Psoas muscle (tissue), 8 donors: ENCODE data around the gene MRRF. TPM values are rescaled to one million over a fixed set of nuclear protein-coding genes. Genes with fewer than 3 reads are reported as not detected.

ENCODE experiments used
- ATAC-seq, 4 donors: fragments of 200-7000 bp; cut with Tn5 transposase; one replicate each; pipeline ENCODE4 v1.9.1; 2020; ENCODE audit warnings: moderate library complexity in 3 of 4, mild to moderate bottlenecking in 2 of 4
- DNase-seq, 2 donors: peaks; one replicate each; pipeline ENCODE4 v3.0.0-alpha.2; 2020
- H3K27ac ChIP-seq: fragments of 200-600 bp; one replicate; pipeline ENCODE4 v1.8.0; 2022
- H3K27me3 ChIP-seq, 3 donors: fragments of 200-600 bp in 1 of 3; one replicate each; pipeline versions ENCODE4 v1.6.1 to v1.8.0; 2013 to 2022; ENCODE audit warnings: low read length in 2 of 3, mild to moderate bottlenecking in 2 of 3, moderate library complexity in 1 of 3; ENCODE audit not compliant: insufficient read depth in 3 of 3
- H3K36me3 ChIP-seq, 2 donors: fragments of 200-600 bp in 1 of 2; one replicate each; pipeline versions ENCODE4 v1.6.1 to v1.8.0; 2013 to 2022; ENCODE audit warnings: low read depth in 1 of 2, mild to moderate bottlenecking in 1 of 2, moderate library complexity in 1 of 2; ENCODE audit not compliant: insufficient read depth in 1 of 2
- H3K4me1 ChIP-seq: fragments of 200-600 bp; one replicate; pipeline ENCODE4 v1.8.0; 2022
- H3K4me3 ChIP-seq: fragments of 200-600 bp; one replicate; pipeline ENCODE4 v1.8.0; 2022; ENCODE audit warnings: mild to moderate bottlenecking
- H3K9me3 ChIP-seq: fragments of 200-600 bp; one replicate; pipeline ENCODE4 v1.8.0; 2022
- WGBS, 3 donors: extraction: QIAGEN DNeasy Blood & Tissue Kit; methylation state at CpG; one replicate each; pipeline versions ENCODE4 v1.1.6 to v1.1.7; 2013; 5-methylcytosine and 5-hydroxymethylcytosine counted together
- intact Hi-C, 2 donors: fragments of 100-400 bp; cut with DNase I; formaldehyde crosslinking; loops; one replicate each; pipeline versions ENCODE4 v1.11.0 to v1.14.2; 2022
- long read RNA-seq, 2 donors: library from polyadenylated mRNA; unstranded; transcript quantifications; one replicate each; pipeline ENCODE4 v2.0.0, GENCODE V29; 2021
- polyA plus RNA-seq, 3 donors: library from polyadenylated mRNA; stranded (reverse); fragments of 200-250 nt; gene quantifications; one replicate each; pipeline ENCODE4 v1.2.3, GENCODE V29; 2013
- total RNA-seq, 4 donors: library from RNA; stranded (reverse); fragmentation: NEBNext Ultra II Directional in 2 of 4; extraction: Animal tissue kit (Norgen Biotek cat#: 25700) in 2 of 4; gene quantifications; one replicate each; pipeline versions ENCODE4 v1.2.1 to v1.2.4, GENCODE V29; 2021 to 2023
- TF ChIP-seq, protein P1 (sequence below): fragments of 200-600 bp; IDR thresholded peaks from one replicate; pipeline ENCODE4 v1.8.0; 2022; ENCODE audit warnings: antibody characterized with exemption
- donor health status: healthy with polysubstance abuse.
- donor health status: DM: no; HTN: no; CAD: no; lungs with moderate emphysema.
- donor health status: Bipolar disorder and iron deficiency.
- donor health status: healthy.
- donor health status: DM: yes; HTN: yes; CAD: no.
- donor health status: DM: no; HTN: no; CAD: no.
- donor health status: DM: no; HTN: no; CAD: no.
- donor health status: DM: yes; HTN: yes; CAD: no.

Gene MRRF, protein sequence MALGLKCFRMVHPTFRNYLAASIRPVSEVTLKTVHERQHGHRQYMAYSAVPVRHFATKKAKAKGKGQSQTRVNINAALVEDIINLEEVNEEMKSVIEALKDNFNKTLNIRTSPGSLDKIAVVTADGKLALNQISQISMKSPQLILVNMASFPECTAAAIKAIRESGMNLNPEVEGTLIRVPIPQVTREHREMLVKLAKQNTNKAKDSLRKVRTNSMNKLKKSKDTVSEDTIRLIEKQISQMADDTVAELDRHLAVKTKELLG
- 10 to 100 TPM; 23.5 to 50.9 (median 39.0) TPM for total RNA-seq
- 10 to 100 TPM; 42.6 to 61.4 (median 42.8) TPM for polyA plus RNA-seq
- long read RNA-seq, donor 1, full-length matches to known transcripts: 14 of 19 reads
- long read RNA-seq, donor 1, partial matches to known transcripts: 0 of 19 reads
- long read RNA-seq, donor 1, other reads (novel, unspliced or antisense): 5 of 19 reads
- long read RNA-seq, donor 2, full-length matches to known transcripts: 41 of 65 reads
- long read RNA-seq, donor 2, partial matches to known transcripts: 7 of 65 reads
- long read RNA-seq, donor 2, other reads (novel, unspliced or antisense): 17 of 65 reads

DNA sequence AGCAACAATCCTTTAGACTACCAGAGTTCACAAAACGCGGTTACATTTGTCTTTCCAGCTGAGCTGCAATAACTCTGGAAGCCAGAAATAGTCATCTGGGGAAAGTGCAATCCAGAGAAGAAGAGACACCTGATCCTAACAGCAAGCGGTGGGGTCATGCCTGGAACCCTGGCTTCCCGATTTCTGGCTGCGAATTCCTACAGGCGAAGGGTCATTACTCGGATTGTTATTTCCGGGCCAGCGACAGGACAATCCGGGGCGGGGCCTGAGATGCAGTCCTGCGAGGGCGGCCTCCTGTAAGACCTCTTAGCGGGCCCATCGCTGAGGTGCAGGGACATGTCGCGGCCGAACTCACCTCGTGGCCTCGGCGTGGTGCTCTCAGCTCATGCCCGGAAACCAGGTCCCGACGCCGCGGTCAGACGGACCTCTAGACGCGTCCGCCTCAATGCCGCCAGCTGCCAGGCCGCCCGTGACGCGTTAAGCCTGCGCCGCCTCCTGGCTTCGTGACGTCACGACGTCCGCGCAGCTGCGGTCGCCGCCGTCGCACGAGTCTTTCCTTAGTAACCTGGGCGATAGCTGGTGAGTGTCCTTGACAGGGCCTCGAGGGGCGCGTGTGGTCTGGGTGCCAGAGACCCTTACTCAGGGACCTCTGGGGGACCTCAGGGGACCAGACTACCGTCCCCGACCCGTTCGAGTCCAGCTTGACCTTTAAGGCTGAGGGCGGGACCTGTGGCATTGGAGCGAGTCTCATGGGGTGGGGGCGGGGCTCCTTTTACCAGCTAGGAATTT lies at the start of gene MRRF, which contains the start of gene RBM18:
MRRF (plus strand) TSS at position 523 of the 789 bp plus-strand sequence. CDS start 6,010 bp downstream, outside the sequence.
RBM18 (minus strand) TSS at position 481 of the 789 bp plus-strand sequence. CDS start 3,348 bp downstream, outside the sequence.
- TF ChIP-seq, protein P1, sequence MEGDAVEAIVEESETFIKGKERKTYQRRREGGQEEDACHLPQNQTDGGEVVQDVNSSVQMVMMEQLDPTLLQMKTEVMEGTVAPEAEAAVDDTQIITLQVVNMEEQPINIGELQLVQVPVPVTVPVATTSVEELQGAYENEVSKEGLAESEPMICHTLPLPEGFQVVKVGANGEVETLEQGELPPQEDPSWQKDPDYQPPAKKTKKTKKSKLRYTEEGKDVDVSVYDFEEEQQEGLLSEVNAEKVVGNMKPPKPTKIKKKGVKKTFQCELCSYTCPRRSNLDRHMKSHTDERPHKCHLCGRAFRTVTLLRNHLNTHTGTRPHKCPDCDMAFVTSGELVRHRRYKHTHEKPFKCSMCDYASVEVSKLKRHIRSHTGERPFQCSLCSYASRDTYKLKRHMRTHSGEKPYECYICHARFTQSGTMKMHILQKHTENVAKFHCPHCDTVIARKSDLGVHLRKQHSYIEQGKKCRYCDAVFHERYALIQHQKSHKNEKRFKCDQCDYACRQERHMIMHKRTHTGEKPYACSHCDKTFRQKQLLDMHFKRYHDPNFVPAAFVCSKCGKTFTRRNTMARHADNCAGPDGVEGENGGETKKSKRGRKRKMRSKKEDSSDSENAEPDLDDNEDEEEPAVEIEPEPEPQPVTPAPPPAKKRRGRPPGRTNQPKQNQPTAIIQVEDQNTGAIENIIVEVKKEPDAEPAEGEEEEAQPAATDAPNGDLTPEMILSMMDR: no peak
- peaks cover 3 to 18% of the 10 kb centered on the region in 2 donors for H3K36me3 ChIP-seq
- H3K27me3 ChIP-seq: no peaks in the 10 kb centered on the region
- DNase-seq: peak; percentile 92 to 95
- WGBS, 3 donors: 0% methylated on average over 60 of the region's 60 CpGs
- peak; percentile 89 to 93 (median 90) for ATAC-seq
- peak within 1 kb of the TSS; percentile 93 for H3K27ac ChIP-seq
- peak within 1 kb of the TSS; percentile 73 for H3K4me3 ChIP-seq
- intact Hi-C loops: loop anchor here in 1 of 2 donors (1.0 kb wide), 1 partner anchor 105 kb away; the partner anchor contains the start of genes MORN5 and NDUFA8
- no peaks in the 10 kb centered on the region for H3K9me3 ChIP-seq
- H3K4me1 ChIP-seq: peaks cover 49% of the 10 kb centered on the region

DNA sequence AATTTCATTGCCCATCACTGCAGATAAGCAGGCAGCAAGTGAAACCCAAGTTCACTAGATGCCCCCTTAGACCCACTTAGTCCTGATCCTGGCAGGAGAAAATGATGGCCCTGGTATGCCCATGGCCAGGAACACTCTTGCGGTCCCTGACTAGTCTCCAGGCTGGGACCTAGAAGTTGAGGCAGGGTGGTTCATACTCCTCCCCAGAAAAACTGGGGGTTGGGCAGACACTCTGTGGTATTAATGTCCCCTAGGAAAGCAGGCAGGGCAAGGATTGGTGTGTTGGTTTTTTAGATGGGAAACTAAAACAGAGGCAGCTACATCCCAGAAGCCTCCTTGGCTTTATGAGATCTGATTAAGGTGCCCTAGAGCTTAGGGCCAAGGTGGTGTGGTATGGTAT lies 49.0 kb upstream of the MRRF start:
- Histone ChIP-seq H3K4me1 (peaks cover 20% of the 10 kb centered on the region), H3K27me3 (peaks cover 0 to 89% (median 33%) of the 10 kb centered on the region in 3 donors), H3K4me3 (no peak overlapping the region), H3K36me3 (no peaks in the 10 kb centered on the region), H3K27ac (no peak overlapping the region), H3K9me3 (no peaks in the 10 kb centered on the region)
- TF ChIP-seq, protein P1: no peak
- intact Hi-C loops: loop anchor here in 1 of 2 donors (10.0 kb wide), 1 partner anchor 129 kb away; no protein-coding TSS in a partner anchor
- ATAC-seq (no peak), DNase-seq (no peak)
- WGBS, 3 donors: 95 to 100% (median 96%) methylated on average over 1 of the region's 1 CpG

DNA sequence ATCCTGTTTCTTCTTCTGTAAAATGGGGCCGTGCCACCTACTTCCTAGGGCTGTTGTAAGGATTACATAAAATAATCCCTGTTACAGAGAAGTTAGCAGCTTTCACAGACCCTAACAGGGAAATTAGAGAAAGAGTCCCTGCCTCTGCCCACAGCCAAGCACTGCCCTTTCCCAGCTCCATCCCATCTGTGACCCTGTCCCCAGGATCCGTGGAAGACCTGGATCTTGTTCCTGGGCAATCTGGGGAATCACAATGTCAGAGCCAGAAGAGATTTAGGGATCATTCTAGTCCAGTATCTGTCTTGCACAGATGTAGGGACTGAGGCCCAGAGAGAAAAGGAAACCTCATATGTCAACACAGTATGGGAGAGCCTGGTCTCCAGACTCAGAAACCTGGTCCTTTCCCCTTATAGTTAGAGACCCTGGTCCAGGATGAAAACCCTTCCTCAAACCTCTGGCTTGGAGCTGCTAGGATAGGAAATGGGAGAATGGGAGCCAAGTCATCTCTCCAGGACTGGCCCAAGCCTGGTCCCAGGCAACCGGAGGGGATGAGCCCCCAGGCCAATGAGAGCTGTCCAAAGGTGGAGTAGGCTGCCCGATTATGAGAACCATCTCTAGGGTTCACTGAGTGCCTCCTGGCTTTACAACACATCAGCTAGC lies 48.4 kb upstream of the MRRF start:
- H3K27me3 ChIP-seq: peaks cover 0 to 95% (median 33%) of the 10 kb centered on the region in 3 donors
- ATAC-seq: no peak
- intact Hi-C loops: loop anchor here in 1 of 2 donors (10.0 kb wide), 1 partner anchor 129 kb away; no protein-coding TSS in a partner anchor
- H3K9me3 ChIP-seq: no peaks in the 10 kb centered on the region
- no peak overlapping the region for H3K27ac ChIP-seq
- TF ChIP-seq, protein P1: no peak
- 85 to 87% (median 86%) methylated on average over 4 of the region's 4 CpGs for WGBS, 3 donors
- H3K36me3 ChIP-seq: no peaks in the 10 kb centered on the region
- no peak for DNase-seq
- H3K4me3 ChIP-seq: no peak overlapping the region
- H3K4me1 ChIP-seq: peaks cover 20% of the 10 kb centered on the region

DNA sequence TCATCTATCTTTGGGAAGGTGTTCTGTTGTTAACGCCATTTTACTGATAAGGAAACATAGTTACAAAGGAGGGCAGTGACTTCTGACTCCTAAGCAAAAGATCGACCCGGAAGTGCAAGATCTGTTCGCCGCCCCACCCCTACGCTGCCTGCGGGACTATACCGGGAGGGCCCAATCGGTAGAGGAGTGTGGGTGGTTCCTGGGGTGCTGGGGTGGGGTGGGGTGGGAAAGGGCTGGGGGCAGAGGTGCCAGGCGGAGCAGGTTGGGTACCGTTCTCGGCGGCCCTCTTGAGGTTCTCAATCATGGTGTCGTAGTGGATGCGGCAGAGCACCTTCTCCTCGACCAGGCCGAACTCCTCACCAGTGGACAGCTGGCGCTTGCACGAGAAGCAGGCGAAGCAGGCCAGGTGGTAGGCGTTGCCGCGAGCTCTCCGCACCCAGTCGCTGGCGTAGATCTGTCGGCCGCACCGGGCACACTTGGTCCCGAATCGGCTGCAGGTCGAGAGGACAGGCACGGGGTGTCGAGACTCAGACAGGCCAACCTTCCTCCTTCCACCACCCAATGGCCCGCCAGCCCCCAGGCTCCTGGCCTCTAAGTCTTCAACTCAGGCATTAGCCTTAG lies 47.8 kb upstream of the MRRF start:
- Histone ChIP-seq H3K36me3 (no peaks in the 10 kb centered on the region), H3K27ac (no peak overlapping the region)
- ATAC-seq: no peak

More for the DNA sequence above, 47.8 kb upstream of the MRRF start:
- TF ChIP-seq, protein P1: no peak
- Histone ChIP-seq H3K4me3 (no peak overlapping the region), H3K4me1 (peaks cover 20% of the 10 kb centered on the region), H3K9me3 (no peaks in the 10 kb centered on the region), H3K27me3 (peaks cover 0 to 96% (median 36%) of the 10 kb centered on the region in 3 donors)
- intact Hi-C loops: loop anchor here in 1 of 2 donors (10.0 kb wide), 1 partner anchor 128 kb away; no protein-coding TSS in a partner anchor
- WGBS, 3 donors: 83 to 89% (median 85%) methylated on average over 32 to 35 of the region's 35 CpGs
- DNase-seq: no peak
